ENCODE measurements around the gene LDLR. TPM values are rescaled to one million over a fixed set of nuclear protein-coding genes. Genes with fewer than 3 reads are reported as not detected.

Gene LDLR
- total and polyA plus RNA-seq, 2 of the 4 experiments (the other 2 are of a cell fraction) = 45.2 to 53.8 TPM

GRCh38 chr19:11111117-11111770, 22.0 kb downstream of the LDLR start:
- no peak for TF ChIP-seq CTCF (conservative IDR thresholded peaks at IDR 0.05; ENCODE audit: low read depth, low read length)
- TF ChIP-seq MAFK (IDR thresholded peaks at IDR 0.05; ENCODE audit: low read depth, low read length) = no peak
- no peak for TF ChIP-seq RFX5 (IDR thresholded peaks at IDR 0.05; ENCODE audit: low read depth, low read length)
- TF ChIP-seq RCOR1 (IDR thresholded peaks at IDR 0.05; ENCODE audit: insufficient replicate concordance, low read length) = no peak
- TF ChIP-seq BHLHE40 (IDR thresholded peaks at IDR 0.05; ENCODE audit: low read depth, low read length) = no peak
- TF ChIP-seq, protein P1, sequence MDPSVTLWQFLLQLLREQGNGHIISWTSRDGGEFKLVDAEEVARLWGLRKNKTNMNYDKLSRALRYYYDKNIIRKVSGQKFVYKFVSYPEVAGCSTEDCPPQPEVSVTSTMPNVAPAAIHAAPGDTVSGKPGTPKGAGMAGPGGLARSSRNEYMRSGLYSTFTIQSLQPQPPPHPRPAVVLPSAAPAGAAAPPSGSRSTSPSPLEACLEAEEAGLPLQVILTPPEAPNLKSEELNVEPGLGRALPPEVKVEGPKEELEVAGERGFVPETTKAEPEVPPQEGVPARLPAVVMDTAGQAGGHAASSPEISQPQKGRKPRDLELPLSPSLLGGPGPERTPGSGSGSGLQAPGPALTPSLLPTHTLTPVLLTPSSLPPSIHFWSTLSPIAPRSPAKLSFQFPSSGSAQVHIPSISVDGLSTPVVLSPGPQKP (IDR thresholded peaks at IDR 0.05; ENCODE audit: borderline replicate concordance, low read depth, low read length) = no peak
- TF ChIP-seq CHD1 (IDR thresholded peaks at IDR 0.05; ENCODE audit: low read depth, low read length) = no peak
- Histone ChIP-seq H3K27me3 (ENCODE audit: control insufficient read depth, insufficient read depth, low read length) (no peaks in the 10 kb centered on the region), H2BK120ac (ENCODE audit: low read depth, low read length) (no peak overlapping the region), H4K20me1 (ENCODE audit: insufficient read depth, low read length) (peaks cover 4% of the 10 kb centered on the region; the same call in 1 of the 2 replicates), H3K18ac (ENCODE audit: low read depth, low read length) (no peak overlapping the region), H2BK15ac (ENCODE audit: low read depth, low read length) (no peak overlapping the region), H2AK9ac (replicated peaks; ENCODE audit: low read depth, low read length, poor library complexity) (no peak overlapping the region), H3K23ac (ENCODE audit: low read depth, low read length) (no peak overlapping the region), H3K4me3 (ENCODE audit: insufficient read depth, low read depth, low read length) (no peak overlapping the region), H3K9ac (ENCODE audit: low read depth, low read length) (no peak overlapping the region), H2AK5ac (ENCODE audit: low read depth, low read length) (no peak overlapping the region), H4K91ac (ENCODE audit: insufficient read depth, low read depth, low read length) (no peak overlapping the region), H2AFZ (replicated peaks; ENCODE audit: low read length, poor library complexity) (no peak overlapping the region), H3K79me1 (ENCODE audit: low read depth in 1 of 2, low read length in 2 of 2) (peaks cover 0 to 31% of the 10 kb centered on the region in 2 experiments; a peak in 2 of 4 replicates), H2BK20ac (ENCODE audit: low read depth, low read length) (no peak overlapping the region), H3K9me1 (ENCODE audit: insufficient read depth, low read length) (no peaks in the 10 kb centered on the region; the same call in 1 of the 2 replicates), H2BK5ac (ENCODE audit: low read depth, low read length, poor library complexity, severe bottlenecking) (no peak overlapping the region), H3K4me1 (ENCODE audit: control insufficient read depth, insufficient read depth, low read length) (no peaks in the 10 kb centered on the region), H3K14ac (replicated peaks; ENCODE audit: low read depth, low read length) (no peak overlapping the region), H4K5ac (ENCODE audit: low read depth, low read length) (no peak overlapping the region), H3K27ac (ENCODE audit: insufficient read depth, low read length) (no peak overlapping the region), H3K4ac (ENCODE audit: low read depth, low read length) (no peak overlapping the region), H3K4me2 (ENCODE audit: low read depth, low read length) (no peak overlapping the region), H3K56ac (ENCODE audit: extremely low read depth, insufficient read depth, low read length) (no peak overlapping the region), H3K36me3 (ENCODE audit: control insufficient read depth, insufficient read depth, low read length) (peaks cover 72% of the 10 kb centered on the region), H3K9me3 (ENCODE audit: control insufficient read depth, insufficient read depth, low read length) (no peaks in the 10 kb centered on the region), H4K8ac (ENCODE audit: low read depth in 2 of 2, low read length in 2 of 2) (no peak overlapping the region)
- dilution Hi-C loops (cut with HindIII; ENCODE audit: low sequenced_read_pairs, unreplicated experiment) (no loop called here), intact Hi-C loops (cut with micrococcal nuclease) (no loop called here), in situ Hi-C loops (cut with MboI; ENCODE audit: low sequenced_read_pairs) (no loop called here)
- ChIA-PET POLR2A (ENCODE audit: unreplicated experiment) (interaction anchor here (0.6 kb wide), 1 partner anchor 10 kb away, joined by 3 read pairs; no protein-coding TSS in a partner anchor), CTCF (no interaction called here)
- BruUV-seq (replicated peaks) = no TSS peak
- ATAC-seq (ENCODE audit: low read depth) = no peak
- no CpG with 5 or more reads among the region's 15 CpGs for WGBS, 2 experiments (ENCODE audit: extremely low coverage in 2 of 2, insufficient read length in 1 of 2)
- no peak for DNase-seq
